HG03045 (cell line): ENCODE data around the gene CENPM.

ENCODE experiments used
- ATAC-seq: cut with Tn5 transposase; IDR thresholded peaks from one replicate; pipeline ENCODE4 v1.9.1; 2021; ENCODE audit warnings: mild to moderate bottlenecking, moderate library complexity; ENCODE audit not compliant: unreplicated experiment

The CENPM gene

DNA sequence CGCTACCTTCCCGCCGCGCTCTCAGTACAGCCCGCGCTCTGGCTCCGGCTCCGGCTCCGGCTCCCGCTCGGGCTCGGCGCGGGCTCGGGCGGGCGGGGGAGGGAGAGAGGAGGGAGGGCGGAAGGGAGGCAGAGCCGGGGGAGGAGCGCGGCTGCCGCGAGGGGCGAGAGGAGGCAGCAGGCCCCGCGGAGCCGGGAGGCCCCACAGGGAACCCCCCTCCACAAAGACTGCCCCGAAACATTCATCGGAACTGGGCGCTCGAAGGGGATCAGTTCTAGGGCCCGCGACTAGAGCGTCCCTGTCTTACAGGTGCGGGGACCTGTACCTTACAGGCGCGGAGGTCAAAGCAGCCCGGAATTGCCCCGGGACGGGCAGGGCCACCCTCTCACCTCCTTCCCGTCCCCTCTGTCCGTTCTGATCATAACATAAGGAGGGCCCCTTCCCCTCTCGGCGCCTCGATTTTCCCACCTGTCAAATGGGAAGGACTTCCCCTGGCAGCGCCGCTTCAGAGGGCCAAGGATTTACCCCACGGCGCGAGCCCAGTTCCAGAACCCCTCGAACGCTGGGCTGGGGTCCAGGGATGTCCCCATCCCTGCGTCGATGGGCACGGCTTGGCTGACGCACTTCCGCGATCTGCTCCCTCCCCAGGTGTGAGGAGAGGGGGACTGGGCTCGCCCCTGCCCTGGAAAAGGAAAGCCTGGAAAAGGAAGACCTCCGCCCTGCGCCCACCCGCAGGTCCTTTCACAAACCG, 31.7 kb downstream of the CENPM start, which contains the start of gene SHISA8:
TSS of gene SHISA8 (minus strand) at position 40 of the 751 bp plus-strand sequence. CDS start 407 bp downstream, outside the sequence.
- ATAC-seq, result no peak

- no peak for ATAC-seq
These were observed 32.3 kb downstream of the CENPM start for GRCh38 chr22:41914611-41915034.

GRCh38 chr22:41913842-41914534, 33.0 kb downstream of the CENPM start:
- no peak for ATAC-seq

DNA sequence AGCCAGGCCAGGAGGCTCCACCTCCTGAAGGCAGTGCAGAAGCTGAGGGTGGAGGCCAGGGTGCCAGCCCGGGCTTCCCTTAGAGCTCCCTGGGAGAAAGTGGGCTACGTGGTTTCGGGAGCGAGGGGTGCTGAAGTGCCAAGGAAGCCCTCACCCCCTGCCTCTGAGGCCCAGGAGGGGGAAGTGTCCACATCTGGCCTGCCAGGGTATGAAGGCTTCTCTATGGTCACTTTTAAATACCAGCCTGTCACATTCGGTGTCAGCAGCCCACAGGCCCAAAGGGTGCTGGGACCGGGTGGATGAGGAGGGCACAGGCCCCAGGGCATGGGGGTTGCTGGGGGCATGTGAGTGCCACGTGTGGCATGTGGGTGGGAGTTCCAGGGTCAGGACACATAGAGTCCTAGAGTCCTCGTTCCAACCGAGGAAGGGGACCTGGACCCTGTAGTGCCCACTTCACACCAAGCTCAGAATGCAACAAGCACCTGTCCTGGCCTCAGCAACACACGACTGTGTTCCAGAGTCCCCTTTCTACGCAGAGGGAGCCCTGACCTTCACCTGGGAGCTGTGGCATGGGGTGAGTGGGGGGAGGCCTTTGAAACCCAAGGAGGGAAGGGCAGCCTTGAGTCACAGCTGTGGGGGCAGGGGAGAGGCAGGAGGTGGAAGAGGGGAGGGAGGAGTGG, 33.8 kb downstream of the CENPM start:
- ATAC-seq, result no peak

GRCh38 chr22:41912338-41913039, 34.5 kb downstream of the CENPM start:
- no peak for ATAC-seq

- no peak for ATAC-seq
These were observed 35.8 kb downstream of the CENPM start for GRCh38 chr22:41911001-41911611.

DNA sequence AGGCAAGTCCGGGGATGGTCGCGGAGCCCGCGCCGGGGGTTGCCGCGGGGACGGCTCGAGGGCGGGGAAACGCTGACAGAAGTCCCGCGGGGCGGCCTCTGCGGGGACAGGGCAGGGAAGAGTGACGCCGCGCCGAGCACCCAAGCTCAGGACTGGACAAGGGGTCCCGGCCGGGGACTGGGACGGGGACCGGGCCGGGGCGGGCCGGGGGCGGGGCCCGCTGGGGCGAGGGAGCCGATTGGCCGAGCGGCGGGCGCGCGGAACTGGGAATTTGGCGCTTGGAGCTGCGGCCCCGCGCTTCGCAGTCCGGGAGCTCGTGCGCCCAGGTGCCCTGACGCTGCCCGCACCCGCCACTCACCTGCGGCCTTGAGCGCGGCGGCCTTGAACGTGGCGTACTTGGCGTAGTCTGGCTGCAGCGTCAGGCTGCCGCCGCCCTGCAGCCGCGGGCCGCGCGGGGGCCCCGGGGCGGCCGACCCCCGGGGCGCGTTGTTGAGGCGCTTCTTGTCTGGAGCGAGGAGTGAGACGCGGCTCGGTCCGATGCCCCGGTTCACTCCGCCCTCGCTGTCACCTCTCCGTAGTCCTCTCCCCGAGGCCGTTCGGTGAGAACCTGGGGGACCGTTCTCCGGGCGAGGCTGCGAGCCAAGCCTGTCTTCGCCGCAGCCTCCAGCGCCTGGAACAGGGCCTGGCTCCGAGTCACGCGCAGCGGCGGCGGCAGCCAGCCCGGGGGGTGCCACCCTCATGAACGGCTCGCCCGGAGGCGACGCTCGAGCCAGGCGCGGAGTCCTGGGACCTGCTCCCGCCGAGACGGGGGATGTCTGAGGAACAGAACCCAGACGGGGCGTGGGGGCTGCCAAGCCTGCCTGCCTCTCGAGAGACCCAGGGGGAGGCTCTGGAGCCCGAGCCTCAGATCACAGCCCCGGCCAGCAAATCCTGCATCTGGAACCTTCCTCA, 36.6 kb downstream of the CENPM start:
- ATAC-seq, result no peak

DNA sequence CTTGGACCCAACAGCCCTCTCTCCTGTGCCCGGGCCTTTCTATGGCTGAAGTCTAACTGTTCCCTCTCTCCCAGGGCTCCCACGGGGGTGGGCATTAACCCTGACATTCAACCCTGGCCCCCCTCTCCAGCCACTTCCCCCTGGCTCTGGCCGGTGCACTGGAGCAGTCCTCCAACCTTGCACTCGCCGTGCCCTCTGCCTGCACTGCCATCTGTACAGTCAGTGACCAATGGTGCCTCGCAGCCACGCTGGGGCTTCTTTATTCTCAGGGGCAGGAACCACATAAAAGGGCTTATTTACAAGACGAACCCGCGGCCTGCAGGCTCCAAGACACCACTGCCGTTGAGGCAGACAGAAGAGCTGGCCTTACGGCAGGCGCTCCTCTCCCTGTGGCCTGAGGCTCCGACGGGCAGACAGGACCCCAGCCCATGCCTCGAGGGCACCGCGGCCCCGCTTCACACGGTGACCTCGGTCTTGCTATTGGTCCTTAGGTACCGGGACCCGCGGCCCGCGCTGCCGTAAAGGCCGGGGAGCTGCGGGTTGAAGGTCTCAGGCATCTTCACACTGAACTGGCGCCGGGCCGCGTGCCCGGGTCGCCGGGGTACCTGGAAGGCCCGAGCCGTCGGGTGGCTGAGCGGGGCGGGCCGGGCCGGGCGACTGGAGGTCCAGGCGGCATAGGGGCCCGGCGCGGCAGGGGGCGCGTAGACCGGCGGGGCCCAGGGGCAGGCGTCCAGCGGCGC, 37.5 kb downstream of the CENPM start:
- ATAC-seq, result no peak

DNA sequence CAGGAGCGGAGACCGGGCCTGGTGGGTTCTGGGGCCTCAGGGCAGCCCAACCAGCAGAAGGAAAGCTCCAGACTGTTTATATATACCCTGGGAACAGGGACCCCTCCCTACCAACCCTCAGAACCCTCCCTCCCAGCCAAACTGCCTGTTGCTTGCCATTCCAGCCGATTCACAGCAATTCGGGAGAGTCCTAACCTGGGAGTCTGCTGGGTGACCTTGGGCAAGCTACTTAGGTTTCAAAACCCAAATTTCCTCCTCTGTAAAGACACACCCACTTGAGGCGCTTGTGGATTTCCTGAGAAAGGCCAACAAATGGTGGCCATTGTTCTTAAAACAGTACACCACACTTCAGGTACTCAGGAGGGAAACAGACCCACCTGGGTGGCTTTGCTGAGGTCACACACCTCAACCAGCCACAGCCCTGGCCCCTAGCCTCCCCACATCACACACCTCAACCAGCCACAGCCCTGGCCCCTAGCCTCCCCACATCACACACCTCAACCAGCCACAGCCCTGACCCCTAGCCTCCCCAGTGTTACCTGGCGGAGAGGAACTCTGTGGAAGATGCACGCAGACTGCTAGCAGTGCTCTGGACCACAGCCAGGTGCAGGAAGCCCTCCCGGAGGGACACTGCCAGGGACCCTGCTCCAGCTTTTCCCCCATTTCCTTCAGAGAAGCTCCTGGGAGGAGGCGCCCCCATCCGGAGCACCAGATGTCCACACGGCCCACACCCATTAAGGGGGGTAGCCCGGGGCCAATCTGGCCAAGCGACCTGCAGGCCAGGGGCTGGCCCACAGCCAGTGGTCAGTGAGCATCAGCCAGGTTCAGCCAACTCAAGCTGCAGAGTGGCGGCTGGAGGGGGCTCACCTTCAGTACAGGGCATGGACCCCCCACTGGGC, 38.3 kb downstream of the CENPM start:
- no peak for ATAC-seq

DNA sequence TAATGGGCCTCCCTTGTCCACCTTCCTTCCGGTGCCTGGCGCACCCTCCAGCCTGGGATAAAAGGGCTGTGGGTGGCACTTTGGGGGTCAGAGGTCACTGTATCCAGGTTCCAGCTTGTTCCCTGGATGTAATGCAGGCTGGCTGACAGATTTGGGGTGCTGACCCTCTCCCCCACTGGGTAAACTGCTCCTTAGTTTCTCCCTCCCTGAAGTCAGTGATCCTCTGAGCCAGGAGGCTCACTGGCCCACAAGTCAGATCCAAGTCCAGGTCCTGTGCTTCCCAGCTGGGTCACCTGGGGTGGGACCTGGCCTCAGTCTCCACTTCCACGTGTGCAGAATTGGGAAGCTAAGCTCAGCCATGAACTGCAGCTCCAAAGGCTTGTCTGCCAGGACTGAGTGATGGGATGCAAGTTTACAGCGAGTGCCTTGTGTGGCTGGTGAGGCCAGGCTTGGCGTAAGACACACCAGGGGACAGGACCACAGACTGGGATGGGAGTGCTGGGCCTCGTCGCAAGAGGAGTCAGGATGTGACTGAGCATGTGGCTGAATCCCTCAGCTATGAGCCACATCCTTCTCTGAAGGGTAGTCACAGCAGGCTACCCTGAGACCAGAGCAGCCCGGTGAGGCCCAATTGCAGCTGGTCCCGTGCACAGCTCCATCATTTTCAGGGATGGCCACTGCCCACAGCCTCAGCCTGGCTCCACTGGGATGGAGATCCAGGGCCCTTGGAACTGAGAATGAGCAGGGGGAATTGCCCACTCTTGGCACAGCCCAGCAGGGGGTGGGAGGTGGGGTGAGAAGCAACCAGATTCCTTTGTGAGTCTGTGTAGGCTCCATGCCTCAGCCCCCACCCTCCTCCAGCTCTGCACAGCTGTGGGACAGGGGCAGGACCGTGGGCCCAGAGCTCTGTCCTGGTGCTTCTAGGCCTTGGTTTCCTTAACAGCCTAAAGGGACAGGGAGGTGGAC, 39.2 kb downstream of the CENPM start:
- ATAC-seq, result no peak

DNA sequence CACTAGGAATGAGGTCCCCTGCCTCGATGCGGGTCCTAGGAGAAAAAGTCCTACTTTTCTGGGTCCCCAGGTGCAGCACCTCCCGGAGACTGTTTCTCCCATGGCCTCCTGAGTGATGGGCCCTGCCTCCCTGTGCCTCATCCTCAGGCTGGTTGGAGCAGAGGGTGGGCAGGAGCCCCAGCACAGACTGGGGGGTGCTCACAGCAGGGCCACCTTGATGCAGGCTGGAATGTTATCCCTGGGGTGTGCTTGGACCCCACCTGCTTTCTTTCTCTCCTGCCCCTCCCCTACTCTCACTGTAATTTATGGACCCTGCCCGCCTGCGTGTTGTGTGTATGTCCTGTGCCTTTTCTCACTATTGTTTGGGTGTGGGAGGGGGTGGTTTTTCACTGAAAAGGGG, 40.1 kb downstream of the CENPM start:
- no peak for ATAC-seq

- ATAC-seq, result no peak
These were observed 41.3 kb downstream of the CENPM start for GRCh38 chr22:41905411-41906202.

- no peak for ATAC-seq
These were observed 42.2 kb downstream of the CENPM start for GRCh38 chr22:41904450-41905410.

- ATAC-seq, result no peak
These were observed 44.0 kb downstream of the CENPM start for GRCh38 chr22:41902932-41903421.

- ATAC-seq, result no peak
These were observed 44.9 kb downstream of the CENPM start for GRCh38 chr22:41902016-41902415.
